ENCODE measurements around the gene STX18.
"Not testable (repeated sequence)": the region's sequence is repeated elsewhere in the genome, so short reads cannot be mapped to it uniquely, and the experiment has no call there.

STX18 gene

GRCh38 chr4:4479366-4479765, 62.5 kb downstream of the STX18 start:
- DNase-seq (ENCODE audit: low read depth): no peak

- DNase-seq (ENCODE audit: low read depth): no peak
Measured at GRCh38 chr4:4477796-4478195, 64.1 kb downstream of the STX18 start.

GRCh38 chr4:4477391-4477790, 64.5 kb downstream of the STX18 start:
- DNase-seq (ENCODE audit: low read depth): peak; percentile 45

- DNase-seq (ENCODE audit: low read depth): no peak
Measured at GRCh38 chr4:4474476-4474875, 67.4 kb downstream of the STX18 start.

- no peak for DNase-seq (ENCODE audit: low read depth)
Measured at GRCh38 chr4:4472344-4472958, 69.4 kb downstream of the STX18 start.

- DNase-seq (ENCODE audit: low read depth): no peak
Measured at GRCh38 chr4:4471195-4471594, 70.7 kb downstream of the STX18 start.

- no peak for DNase-seq (ENCODE audit: low read depth)
Measured at GRCh38 chr4:4470208-4470607, 71.6 kb downstream of the STX18 start.

GRCh38 chr4:4465238-4465637, 76.6 kb downstream of the STX18 start:
- DNase-seq (ENCODE audit: low read depth): not testable (repeated sequence)

- DNase-seq (ENCODE audit: low read depth): no peak
Measured at GRCh38 chr4:4462970-4463369, 78.9 kb downstream of the STX18 start.

GRCh38 chr4:4461850-4462249, 80.0 kb downstream of the STX18 start:
- no peak for DNase-seq (ENCODE audit: low read depth)

GRCh38 chr4:4461178-4461577, 80.7 kb downstream of the STX18 start:
- DNase-seq (ENCODE audit: low read depth): no peak

GRCh38 chr4:4460759-4461158, 81.1 kb downstream of the STX18 start:
- DNase-seq (ENCODE audit: low read depth): no peak

- no peak for DNase-seq (ENCODE audit: low read depth)
Measured at GRCh38 chr4:4459181-4459580, 82.7 kb downstream of the STX18 start.

GRCh38 chr4:4457803-4458553, 83.9 kb downstream of the STX18 start:
- no peak for DNase-seq (ENCODE audit: low read depth)

- DNase-seq (ENCODE audit: low read depth): no peak
Measured at GRCh38 chr4:4456816-4457578, 84.9 kb downstream of the STX18 start.

- DNase-seq (ENCODE audit: low read depth): no peak
Measured at GRCh38 chr4:4456351-4456750, 85.5 kb downstream of the STX18 start.

- no peak for DNase-seq (ENCODE audit: low read depth)
Measured at GRCh38 chr4:4455210-4455865, 86.5 kb downstream of the STX18 start.

- no peak for DNase-seq (ENCODE audit: low read depth)
Measured at GRCh38 chr4:4446434-4446833, 95.4 kb downstream of the STX18 start.

GRCh38 chr4:4443821-4444220, 98.0 kb downstream of the STX18 start:
- no peak for DNase-seq (ENCODE audit: low read depth)

- DNase-seq (ENCODE audit: low read depth): no peak
Measured at GRCh38 chr4:4440333-4441061, 101.4 kb downstream of the STX18 start.

- no peak for DNase-seq (ENCODE audit: low read depth)
Measured at GRCh38 chr4:4439782-4440181, 102.1 kb downstream of the STX18 start.

GRCh38 chr4:4438891-4439290, 103.0 kb downstream of the STX18 start:
- DNase-seq (ENCODE audit: low read depth): no peak
